Lower leg skin (tissue), 4 donors: ENCODE results near the gene ADAMTS14. TPM values are rescaled to one million over a fixed set of nuclear protein-coding genes. Genes with fewer than 3 reads are reported as not detected.

ENCODE experiments used
- DNase-seq, 2 donors: peaks; one replicate each; pipeline ENCODE4 v3.0.0-alpha.2; 2019; ENCODE audit warnings: low spot score in 2 of 2
- H3K4me3 ChIP-seq: fragments of 200-600 bp; sonication (generic); 2 replicates; pipeline ENCODE4 v1.5.1; 2017; ENCODE audit warnings: mild to moderate bottlenecking, low read depth; ENCODE audit not compliant: poor library complexity, severe bottlenecking
- CTCF ChIP-seq, 3 donors: fragments of 450-650 bp; IDR thresholded peaks; one replicate each; pipeline ENCODE4 v1.5.1; 2016; ENCODE audit warnings: antibody characterized with exemption in 3 of 3, mild to moderate bottlenecking in 3 of 3, moderate library complexity in 2 of 3
- POLR2A ChIP-seq, 2 donors: fragments of 450-650 bp; IDR thresholded peaks; one replicate each; pipeline ENCODE4 v1.6.1; 2016 to 2017; ENCODE audit warnings: antibody characterized with exemption in 2 of 2, mild to moderate bottlenecking in 1 of 2, moderate library complexity in 1 of 2
- WGBS, 2 donors: methylation state at CpG; one replicate each; pipeline ENCODE4 v1.1.5; 2018; 5-methylcytosine and 5-hydroxymethylcytosine counted together
- intact Hi-C: fragments of 100-400 bp; cut with DNase I; formaldehyde crosslinking; loops from one replicate; pipeline ENCODE4 v1.15.0; 2023; ENCODE audit warnings: low total_unique reads
- total RNA-seq, 4 donors: library from RNA; depleted of rRNA; stranded (reverse); fragments of >200 nt; gene quantifications; one replicate each; pipeline ENCODE4 v1.1.0, GENCODE V29; 2016

ADAMTS14 gene
- total RNA-seq, 4 donors from 2014 or later = 0.22 to 1.0 (median 0.34) TPM; not detected in 1

- H3K4me3 ChIP-seq = no peak overlapping the region
- DNase-seq = no peak
- 69 to 84% methylated on average over 16 of the region's 16 CpGs for WGBS, 2 donors
- no peak for TF ChIP-seq CTCF (IDR thresholded peaks at IDR 0.05)
- no peak for TF ChIP-seq POLR2A (IDR thresholded peaks at IDR 0.05)
- intact Hi-C loops = no loop called here
Observed at GRCh38 chr10:70715853-70716795, 43.8 kb downstream of the ADAMTS14 start.

GRCh38 chr10:70722820-70723424 lies 50.6 kb downstream of the ADAMTS14 start:
- TF ChIP-seq POLR2A (IDR thresholded peaks at IDR 0.05) (no peak), CTCF (IDR thresholded peaks at IDR 0.05) (no peak)
- no peak overlapping the region for H3K4me3 ChIP-seq
- 93 to 97% methylated on average over 4 of the region's 4 CpGs for WGBS, 2 donors
- intact Hi-C loops = no loop called here
- no peak for DNase-seq

- intact Hi-C loops = no loop called here
- 93 to 100% methylated on average over 3 of the region's 3 CpGs for WGBS, 2 donors
- no peak for TF ChIP-seq POLR2A (IDR thresholded peaks at IDR 0.05)
- no peak for TF ChIP-seq CTCF (IDR thresholded peaks at IDR 0.05)
- no peak for DNase-seq
- no peak overlapping the region for H3K4me3 ChIP-seq
Observed at GRCh38 chr10:70723771-70724170, 51.5 kb downstream of the ADAMTS14 start.

- 89 to 90% methylated on average over 9 of the region's 10 CpGs for WGBS, 2 donors
- no peak overlapping the region for H3K4me3 ChIP-seq
- no peak for DNase-seq
- intact Hi-C loops = no loop called here
- TF ChIP-seq POLR2A (IDR thresholded peaks at IDR 0.05) (no peak), CTCF (IDR thresholded peaks at IDR 0.05) (no peak)
Observed at GRCh38 chr10:70726909-70727495, 54.7 kb downstream of the ADAMTS14 start.

- WGBS, 2 donors = 87 to 88% methylated on average over 2 of the region's 2 CpGs
- DNase-seq = no peak
- TF ChIP-seq POLR2A (IDR thresholded peaks at IDR 0.05) = no peak
- no peak for TF ChIP-seq CTCF (IDR thresholded peaks at IDR 0.05)
- H3K4me3 ChIP-seq = no peak overlapping the region
- intact Hi-C loops = no loop called here
Observed at GRCh38 chr10:70728328-70728727, 56.0 kb downstream of the ADAMTS14 start.
